Neural progenitor cell (in vitro differentiated cells): ENCODE measurements around the gene RAD51B.

Source experiments
- CTCF ChIP-seq: fragments of 200-600 bp; sonication (generic); IDR thresholded peaks from 2 replicates; pipeline ENCODE4 v1.5.1; 2017; ENCODE audit warnings: antibody characterized with exemption, mild to moderate bottlenecking
- EZH2 ChIP-seq: fragments of 200-600 bp; sonication (generic); IDR thresholded peaks from 2 replicates; pipeline ENCODE4 v1.6.1; 2017; ENCODE audit warnings: antibody characterized with exemption, mild to moderate bottlenecking, moderate library complexity

GRCh38 chr14:68738559-68738958 is 919.0 kb downstream of the RAD51B start:
- TF ChIP-seq CTCF (no peak), EZH2 (no peak)
